K562 (cell line): ENCODE results near the gene PRRC2B. TPM values are rescaled to one million over a fixed set of nuclear protein-coding genes. Genes with fewer than 3 reads are reported as not detected.

Source experiments
- CTBP1 ChIP-seq: fragments of 450-650 bp; IDR thresholded peaks from 2 replicates; pipeline ENCODE4 v1.6.1; 2016; ENCODE audit warnings: borderline replicate concordance
- KDM5B ChIP-seq: fragments of 200-600 bp; sonication (generic); IDR thresholded peaks from 2 replicates; pipeline ENCODE4 v1.6.1; 2012; ENCODE audit warnings: low read depth, mild to moderate bottlenecking, moderate library complexity, low read length, control low read depth, inconsistent platforms; ENCODE audit not compliant: insufficient replicate concordance
- NR2C2 ChIP-seq, 2 experiments: fragments of 200-800 bp in 1 of 2; sonication (Bioruptor generic) in 1 of 2; sonication (generic) in 1 of 2; formaldehyde crosslinking in 1 of 2; IDR thresholded peaks; 2 replicates each; pipeline versions ENCODE4 v1.6.1 to v1.8.0; 2016 to 2022; ENCODE audit warnings: mild to moderate bottlenecking in 1 of 2, missing compliant biosample characterization in 1 of 2, missing genetic modification characterization in 1 of 2, missing genetic modification reagents in 1 of 2
- SMARCE1 ChIP-seq: fragments of 450-650 bp; IDR thresholded peaks from 2 replicates; pipeline ENCODE4 v1.7.1; 2016; ENCODE audit warnings: mild to moderate bottlenecking
- SMC3 ChIP-seq: conservative IDR thresholded peaks from 2 replicates; pipeline ENCODE4 v1.6.1; 2011; ENCODE audit warnings: low read depth, low read length, improper control_type of control experiment; ENCODE audit not compliant: insufficient read depth
- SP1 ChIP-seq: sonication (generic); formaldehyde crosslinking; IDR thresholded peaks from 2 replicates; pipeline ENCODE4 v1.8.1; 2022; ENCODE audit warnings: mild to moderate bottlenecking, missing genetic modification reagents
- SREBF2 ChIP-seq: sonication (generic); formaldehyde crosslinking; IDR thresholded peaks from 2 replicates; pipeline ENCODE4 v1.4.0; 2020; ENCODE audit warnings: mild to moderate bottlenecking, missing genetic modification reagents
- YY1 ChIP-seq, 3 experiments: IDR thresholded peaks; 2 replicates each; pipeline ENCODE4 v1.6.1; 2011; ENCODE audit warnings: low read length in 2 of 3, mild to moderate bottlenecking in 2 of 3, moderate library complexity in 2 of 3, borderline replicate concordance in 1 of 3, control low read depth in 1 of 3, low read depth in 1 of 3; ENCODE audit not compliant: insufficient read depth in 3 of 3, insufficient replicate concordance in 2 of 3, control insufficient read depth in 1 of 3, insufficient read length in 1 of 3; ENCODE audit errors: extremely low read depth in 1 of 3
- ZNF263 ChIP-seq: sonication (generic); formaldehyde crosslinking; IDR thresholded peaks from 2 replicates; pipeline ENCODE4 v1.8.0; 2022; ENCODE audit warnings: mild to moderate bottlenecking, missing genetic modification reagents, borderline replicate concordance
- polyA plus RNA-seq, 8 experiments: library from polyadenylated mRNA; depleted of rRNA in 4 of 8; stranded (reverse) in 5 of 8; unstranded in 3 of 8; fragments of >200 nt; fragmentation: Nextera tagmentation in 2 of 8; fragmentation: Illumina TruSeq in 1 of 8; extraction: Ambion mirVana in 2 of 8; extraction: Trizol in 1 of 8; gene quantifications; 2 replicates each; pipeline versions ENCODE4 v1.2.1 to v1.2.3, GENCODE V29; 2011 to 2014; ENCODE audit warnings: inconsistent platforms in 1 of 8, missing spikeins in 1 of 8
- total RNA-seq, 7 experiments: library from RNA; depleted of rRNA in 6 of 7; stranded (reverse); fragments of >200 nt in 6 of 7; fragmentation: Illumina TruSeq in 2 of 7; extraction: Trizol in 2 of 7; gene quantifications; 2 replicates each; pipeline versions ENCODE4 v1.2.1 to v1.2.3, GENCODE V29; 2011 to 2021; ENCODE audit warnings: low replicate concordance in 1 of 7
- TF ChIP-seq, protein P1 (sequence below): sonication (generic); formaldehyde crosslinking; IDR thresholded peaks from 2 replicates; pipeline ENCODE4 v1.8.0; 2023; ENCODE audit warnings: mild to moderate bottlenecking, missing genetic modification reagents
- TF ChIP-seq, protein P2 (sequence below), 2 experiments: IDR thresholded peaks; 2 replicates each; pipeline ENCODE4 v1.6.1; 2012; ENCODE audit warnings: improper control_type of control experiment in 2 of 2, low read depth in 2 of 2, low read length in 2 of 2, borderline replicate concordance in 1 of 2
- TF ChIP-seq, protein P3 (sequence below): fragments of 250-450 bp; sonication (Bioruptor Pico); IDR thresholded peaks from 2 replicates; pipeline ENCODE4 v1.4.0; 2020
- TF ChIP-seq, protein P4 (sequence below), 3 experiments: IDR thresholded peaks in 2 of 3; conservative IDR thresholded peaks in 1 of 3; 2 replicates each; pipeline ENCODE4 v1.5.1; 2011 to 2012; ENCODE audit warnings: low read length in 3 of 3, mild to moderate bottlenecking in 3 of 3, control low read depth in 2 of 3, improper control_type of control experiment in 1 of 3, inconsistent platforms in 1 of 3, low read depth in 1 of 3, mixed read lengths in 1 of 3, moderate library complexity in 1 of 3; ENCODE audit not compliant: insufficient read depth in 2 of 3

Gene PRRC2B
- total and polyA plus RNA-seq, 9 of the 15 experiments (the other 6 are each of a cell fraction or from before 2014, with no cell fraction given) = 0.34 to 125 (median 30.9) TPM

DNA sequence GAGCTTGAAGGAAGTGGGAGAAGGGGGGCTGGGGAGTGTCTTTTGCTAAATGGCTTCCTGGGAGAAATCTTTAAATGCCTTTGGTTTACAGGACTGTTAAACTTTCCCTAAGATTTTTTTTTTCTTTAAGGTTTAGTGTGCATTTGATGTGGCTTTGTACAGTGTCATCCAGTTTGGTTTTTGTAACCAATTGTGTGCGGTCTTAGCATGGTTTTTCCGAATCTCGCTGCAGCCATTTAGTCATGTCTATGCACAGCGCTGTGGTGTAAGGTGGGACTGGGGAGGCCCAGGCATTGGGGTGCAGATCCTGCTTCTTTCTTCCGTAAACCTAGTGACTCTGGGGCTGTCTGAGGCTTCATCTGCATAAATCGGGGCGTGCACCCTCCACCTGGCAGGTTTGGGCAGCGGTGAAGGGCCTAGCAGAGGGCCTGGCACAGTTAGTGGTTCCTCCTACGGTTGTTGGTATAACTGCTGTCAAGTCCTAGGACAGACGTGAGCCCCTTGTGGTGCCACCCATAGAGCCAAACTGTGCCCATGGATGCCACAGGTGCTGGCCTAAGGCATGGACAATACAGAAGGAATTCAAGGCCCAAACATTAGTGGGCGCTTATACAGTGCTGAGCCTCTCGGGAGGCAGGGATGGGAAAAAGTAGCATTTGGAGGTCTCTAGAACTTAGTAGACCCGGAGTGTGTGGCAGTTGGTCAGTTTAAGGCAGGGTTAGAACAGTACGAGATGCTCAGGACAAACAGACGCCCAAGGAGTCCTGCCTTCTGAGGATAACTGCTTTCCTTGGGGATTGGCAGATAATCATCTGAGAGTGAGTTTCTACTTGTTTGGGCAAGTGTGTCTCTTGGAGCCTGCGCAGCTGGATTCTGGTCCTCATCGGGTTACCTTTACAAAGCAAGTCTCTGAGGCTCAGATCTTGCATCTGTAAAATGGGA is 1.5 kb downstream of the PRRC2B start (continued):
- TF ChIP-seq, protein P1, sequence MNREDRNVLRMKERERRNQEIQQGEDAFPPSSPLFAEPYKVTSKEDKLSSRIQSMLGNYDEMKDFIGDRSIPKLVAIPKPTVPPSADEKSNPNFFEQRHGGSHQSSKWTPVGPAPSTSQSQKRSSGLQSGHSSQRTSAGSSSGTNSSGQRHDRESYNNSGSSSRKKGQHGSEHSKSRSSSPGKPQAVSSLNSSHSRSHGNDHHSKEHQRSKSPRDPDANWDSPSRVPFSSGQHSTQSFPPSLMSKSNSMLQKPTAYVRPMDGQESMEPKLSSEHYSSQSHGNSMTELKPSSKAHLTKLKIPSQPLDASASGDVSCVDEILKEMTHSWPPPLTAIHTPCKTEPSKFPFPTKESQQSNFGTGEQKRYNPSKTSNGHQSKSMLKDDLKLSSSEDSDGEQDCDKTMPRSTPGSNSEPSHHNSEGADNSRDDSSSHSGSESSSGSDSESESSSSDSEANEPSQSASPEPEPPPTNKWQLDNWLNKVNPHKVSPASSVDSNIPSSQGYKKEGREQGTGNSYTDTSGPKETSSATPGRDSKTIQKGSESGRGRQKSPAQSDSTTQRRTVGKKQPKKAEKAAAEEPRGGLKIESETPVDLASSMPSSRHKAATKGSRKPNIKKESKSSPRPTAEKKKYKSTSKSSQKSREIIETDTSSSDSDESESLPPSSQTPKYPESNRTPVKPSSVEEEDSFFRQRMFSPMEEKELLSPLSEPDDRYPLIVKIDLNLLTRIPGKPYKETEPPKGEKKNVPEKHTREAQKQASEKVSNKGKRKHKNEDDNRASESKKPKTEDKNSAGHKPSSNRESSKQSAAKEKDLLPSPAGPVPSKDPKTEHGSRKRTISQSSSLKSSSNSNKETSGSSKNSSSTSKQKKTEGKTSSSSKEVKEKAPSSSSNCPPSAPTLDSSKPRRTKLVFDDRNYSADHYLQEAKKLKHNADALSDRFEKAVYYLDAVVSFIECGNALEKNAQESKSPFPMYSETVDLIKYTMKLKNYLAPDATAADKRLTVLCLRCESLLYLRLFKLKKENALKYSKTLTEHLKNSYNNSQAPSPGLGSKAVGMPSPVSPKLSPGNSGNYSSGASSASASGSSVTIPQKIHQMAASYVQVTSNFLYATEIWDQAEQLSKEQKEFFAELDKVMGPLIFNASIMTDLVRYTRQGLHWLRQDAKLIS = no peak
- TF ChIP-seq KDM5B (peak; percentile 40), SMARCE1 (0 out of 2 replicates have a peak, but pooled peaks have one; percentile 9), YY1 (IDR thresholded peaks at IDR 0.05; ENCODE audit: borderline replicate concordance in 1 of 3, control insufficient read depth in 1 of 3, extremely low read depth in 1 of 3, insufficient read depth in 3 of 3, insufficient read length in 1 of 3, insufficient replicate concordance in 2 of 3, low read depth in 1 of 3, low read length in 2 of 3) (peak in 1 of 3 experiments; percentile 38), ZNF263 (CRISPR knock-in tag) (0 out of 2 replicates have a peak, but pooled peaks have one; percentile 45), NR2C2 (CRISPR knock-in tag; IDR thresholded peaks at IDR 0.05) (0 out of 2 replicates have a peak, but pooled peaks have one; percentile 31), NR2C2 (tag; IDR thresholded peaks at IDR 0.05) (no peak), SREBF2 (CRISPR knock-in tag) (no peak), SMC3 (no peak), CTBP1 (no peak), SP1 (peak; percentile 39; the same call in 1 of the 2 replicates)
- TF ChIP-seq, protein P2, sequence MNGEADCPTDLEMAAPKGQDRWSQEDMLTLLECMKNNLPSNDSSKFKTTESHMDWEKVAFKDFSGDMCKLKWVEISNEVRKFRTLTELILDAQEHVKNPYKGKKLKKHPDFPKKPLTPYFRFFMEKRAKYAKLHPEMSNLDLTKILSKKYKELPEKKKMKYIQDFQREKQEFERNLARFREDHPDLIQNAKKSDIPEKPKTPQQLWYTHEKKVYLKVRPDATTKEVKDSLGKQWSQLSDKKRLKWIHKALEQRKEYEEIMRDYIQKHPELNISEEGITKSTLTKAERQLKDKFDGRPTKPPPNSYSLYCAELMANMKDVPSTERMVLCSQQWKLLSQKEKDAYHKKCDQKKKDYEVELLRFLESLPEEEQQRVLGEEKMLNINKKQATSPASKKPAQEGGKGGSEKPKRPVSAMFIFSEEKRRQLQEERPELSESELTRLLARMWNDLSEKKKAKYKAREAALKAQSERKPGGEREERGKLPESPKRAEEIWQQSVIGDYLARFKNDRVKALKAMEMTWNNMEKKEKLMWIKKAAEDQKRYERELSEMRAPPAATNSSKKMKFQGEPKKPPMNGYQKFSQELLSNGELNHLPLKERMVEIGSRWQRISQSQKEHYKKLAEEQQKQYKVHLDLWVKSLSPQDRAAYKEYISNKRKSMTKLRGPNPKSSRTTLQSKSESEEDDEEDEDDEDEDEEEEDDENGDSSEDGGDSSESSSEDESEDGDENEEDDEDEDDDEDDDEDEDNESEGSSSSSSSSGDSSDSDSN (IDR thresholded peaks at IDR 0.05; ENCODE audit: borderline replicate concordance in 1 of 2, low read depth in 2 of 2, low read length in 2 of 2) = 0 out of 4 replicates have a peak, but pooled peaks of 1 of the 2 experiments have one; percentile 29
- TF ChIP-seq, protein P3, sequence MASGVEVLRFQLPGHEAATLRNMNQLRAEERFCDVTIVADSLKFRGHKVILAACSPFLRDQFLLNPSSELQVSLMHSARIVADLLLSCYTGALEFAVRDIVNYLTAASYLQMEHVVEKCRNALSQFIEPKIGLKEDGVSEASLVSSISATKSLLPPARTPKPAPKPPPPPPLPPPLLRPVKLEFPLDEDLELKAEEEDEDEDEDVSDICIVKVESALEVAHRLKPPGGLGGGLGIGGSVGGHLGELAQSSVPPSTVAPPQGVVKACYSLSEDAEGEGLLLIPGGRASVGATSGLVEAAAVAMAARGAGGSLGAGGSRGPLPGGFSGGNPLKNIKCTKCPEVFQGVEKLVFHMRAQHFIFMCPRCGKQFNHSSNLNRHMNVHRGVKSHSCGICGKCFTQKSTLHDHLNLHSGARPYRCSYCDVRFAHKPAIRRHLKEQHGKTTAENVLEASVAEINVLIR (CRISPR knock-in tag) = no peak
- TF ChIP-seq, protein P4, sequence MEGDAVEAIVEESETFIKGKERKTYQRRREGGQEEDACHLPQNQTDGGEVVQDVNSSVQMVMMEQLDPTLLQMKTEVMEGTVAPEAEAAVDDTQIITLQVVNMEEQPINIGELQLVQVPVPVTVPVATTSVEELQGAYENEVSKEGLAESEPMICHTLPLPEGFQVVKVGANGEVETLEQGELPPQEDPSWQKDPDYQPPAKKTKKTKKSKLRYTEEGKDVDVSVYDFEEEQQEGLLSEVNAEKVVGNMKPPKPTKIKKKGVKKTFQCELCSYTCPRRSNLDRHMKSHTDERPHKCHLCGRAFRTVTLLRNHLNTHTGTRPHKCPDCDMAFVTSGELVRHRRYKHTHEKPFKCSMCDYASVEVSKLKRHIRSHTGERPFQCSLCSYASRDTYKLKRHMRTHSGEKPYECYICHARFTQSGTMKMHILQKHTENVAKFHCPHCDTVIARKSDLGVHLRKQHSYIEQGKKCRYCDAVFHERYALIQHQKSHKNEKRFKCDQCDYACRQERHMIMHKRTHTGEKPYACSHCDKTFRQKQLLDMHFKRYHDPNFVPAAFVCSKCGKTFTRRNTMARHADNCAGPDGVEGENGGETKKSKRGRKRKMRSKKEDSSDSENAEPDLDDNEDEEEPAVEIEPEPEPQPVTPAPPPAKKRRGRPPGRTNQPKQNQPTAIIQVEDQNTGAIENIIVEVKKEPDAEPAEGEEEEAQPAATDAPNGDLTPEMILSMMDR (IDR thresholded peaks at IDR 0.05 in 2 of 3, conservative IDR thresholded peaks at IDR 0.05 in 1 of 3; ENCODE audit: insufficient read depth in 2 of 3, low read depth in 1 of 3, low read length in 3 of 3) = peak in 1 of 3 experiments; percentile 15; a peak in 1 of 6 replicates
